Measurements from ENCODE around the gene ZSCAN2.
"Not testable (repeated sequence)": the region's sequence is repeated elsewhere in the genome, so short reads cannot be mapped to it uniquely, and the experiment has no call there.

GRCh38 chr15:84583921-84584320 is 16.9 kb upstream of the ZSCAN2 start:
- not testable (repeated sequence) for TF ChIP-seq CTCF (IDR thresholded peaks at IDR 0.05); EP300 (IDR thresholded peaks at IDR 0.05; ENCODE audit: low read depth)
